ENCODE measurements around the gene INTS1.

Gene INTS1

GRCh38 chr7:1442355-1443124 is 61.6 kb downstream of the INTS1 start:
- TF ChIP-seq CTCF (IDR thresholded peaks at IDR 0.05; ENCODE audit: control insufficient read depth, insufficient read depth, low read depth, low read length, missing control alignments): no peak
- H3K4me3 ChIP-seq (ENCODE audit: control insufficient read depth, low read depth, low read length): no peak overlapping the region
- DNase-seq (ENCODE audit: low read depth): no peak

- DNase-seq (ENCODE audit: low read depth): no peak
- no peak overlapping the region for H3K4me3 ChIP-seq (ENCODE audit: control insufficient read depth, low read depth, low read length)
- no peak for TF ChIP-seq CTCF (IDR thresholded peaks at IDR 0.05; ENCODE audit: control insufficient read depth, insufficient read depth, low read depth, low read length, missing control alignments)
These were observed 62.4 kb downstream of the INTS1 start for GRCh38 chr7:1441615-1442354.

GRCh38 chr7:1440620-1441019 is 63.6 kb downstream of the INTS1 start:
- TF ChIP-seq CTCF (IDR thresholded peaks at IDR 0.05; ENCODE audit: control insufficient read depth, insufficient read depth, low read depth, low read length, missing control alignments): no peak
- DNase-seq (ENCODE audit: low read depth): no peak
- H3K4me3 ChIP-seq (ENCODE audit: control insufficient read depth, low read depth, low read length): no peak overlapping the region

GRCh38 chr7:1439373-1440363 is 64.5 kb downstream of the INTS1 start:
- no peak for DNase-seq (ENCODE audit: low read depth)
- H3K4me3 ChIP-seq (ENCODE audit: control insufficient read depth, low read depth, low read length): no peak overlapping the region
- no peak for TF ChIP-seq CTCF (IDR thresholded peaks at IDR 0.05; ENCODE audit: control insufficient read depth, insufficient read depth, low read depth, low read length, missing control alignments)

GRCh38 chr7:1438821-1439220 is 65.4 kb downstream of the INTS1 start:
- no peak for TF ChIP-seq CTCF (IDR thresholded peaks at IDR 0.05; ENCODE audit: control insufficient read depth, insufficient read depth, low read depth, low read length, missing control alignments)
- H3K4me3 ChIP-seq (ENCODE audit: control insufficient read depth, low read depth, low read length): no peak overlapping the region
- no peak for DNase-seq (ENCODE audit: low read depth)

- H3K4me3 ChIP-seq (ENCODE audit: control insufficient read depth, low read depth, low read length): no peak overlapping the region
- no peak for TF ChIP-seq CTCF (IDR thresholded peaks at IDR 0.05; ENCODE audit: control insufficient read depth, insufficient read depth, low read depth, low read length, missing control alignments)
These were observed 66.0 kb downstream of the INTS1 start for GRCh38 chr7:1438208-1438607.

More at GRCh38 chr7:1438208-1438607, 66.0 kb downstream of the INTS1 start:
- no peak for DNase-seq (ENCODE audit: low read depth)
